ENCODE results near the gene ZNF146.
"Not testable (repeated sequence)": the region's sequence is repeated elsewhere in the genome, so short reads cannot be mapped to it uniquely, and the experiment has no call there.

ZNF146 gene

GRCh38 chr19:36203293-36203692 is 11.6 kb upstream of the ZNF146 start:
- no peaks in the 10 kb centered on the region for H3K27me3 ChIP-seq (replicated peaks; ENCODE audit: control insufficient read depth, insufficient read depth, low read length)
- no peak overlapping the region for H3K9ac ChIP-seq (ENCODE audit: low read length)
- peaks cover 2% of the 10 kb centered on the region for H3K36me3 ChIP-seq (ENCODE audit: control insufficient read depth, insufficient read depth, low read length, severe bottlenecking)
- no peak overlapping the region for H3K4me3 ChIP-seq (ENCODE audit: low read length)
- DNase-seq (ENCODE audit: low read depth) = no peak
- no peaks in the 10 kb centered on the region for H3K4me1 ChIP-seq (ENCODE audit: control insufficient read depth, insufficient read depth, low read length)
- H3K9me3 ChIP-seq (ENCODE audit: control insufficient read depth, low read length) = no peaks in the 10 kb centered on the region

- DNase-seq (ENCODE audit: low read depth) = no peak
- Histone ChIP-seq H3K4me3 (ENCODE audit: low read length) (no peak overlapping the region), H3K9me3 (ENCODE audit: control insufficient read depth, low read length) (no peaks in the 10 kb centered on the region), H3K27me3 (replicated peaks; ENCODE audit: control insufficient read depth, insufficient read depth, low read length) (no peaks in the 10 kb centered on the region), H3K4me1 (ENCODE audit: control insufficient read depth, insufficient read depth, low read length) (no peaks in the 10 kb centered on the region), H3K9ac (ENCODE audit: low read length) (no peak overlapping the region), H3K36me3 (ENCODE audit: control insufficient read depth, insufficient read depth, low read length, severe bottlenecking) (peaks cover 2% of the 10 kb centered on the region)
These were observed 7.2 kb upstream of the ZNF146 start for GRCh38 chr19:36207605-36208252.

GRCh38 chr19:36209372-36209771 is 5.5 kb upstream of the ZNF146 start:
- Histone ChIP-seq H3K4me1 (ENCODE audit: control insufficient read depth, insufficient read depth, low read length) (no peaks in the 10 kb centered on the region), H3K9ac (ENCODE audit: low read length) (no peak overlapping the region), H3K36me3 (ENCODE audit: control insufficient read depth, insufficient read depth, low read length, severe bottlenecking) (peaks cover 2% of the 10 kb centered on the region), H3K9me3 (ENCODE audit: control insufficient read depth, low read length) (no peaks in the 10 kb centered on the region), H3K27me3 (replicated peaks; ENCODE audit: control insufficient read depth, insufficient read depth, low read length) (no peaks in the 10 kb centered on the region), H3K4me3 (ENCODE audit: low read length) (no peak overlapping the region)
- no peak for DNase-seq (ENCODE audit: low read depth)

GRCh38 chr19:36210497-36210896 is 4.4 kb upstream of the ZNF146 start:
- no peak for DNase-seq (ENCODE audit: low read depth)
- H3K4me3 ChIP-seq (ENCODE audit: low read length) = no peak overlapping the region

GRCh38 chr19:36212895-36213294 is 2.0 kb upstream of the ZNF146 start:
- Histone ChIP-seq H3K27me3 (replicated peaks; ENCODE audit: control insufficient read depth, insufficient read depth, low read length) (no peaks in the 10 kb centered on the region), H3K4me1 (ENCODE audit: control insufficient read depth, insufficient read depth, low read length) (peaks cover 5% of the 10 kb centered on the region)

More at GRCh38 chr19:36210497-36210896, 4.4 kb upstream of the ZNF146 start:
- no peaks in the 10 kb centered on the region for H3K4me1 ChIP-seq (ENCODE audit: control insufficient read depth, insufficient read depth, low read length)
- no peaks in the 10 kb centered on the region for H3K36me3 ChIP-seq (ENCODE audit: control insufficient read depth, insufficient read depth, low read length, severe bottlenecking)
- H3K9me3 ChIP-seq (ENCODE audit: control insufficient read depth, low read length) = no peaks in the 10 kb centered on the region
- H3K9ac ChIP-seq (ENCODE audit: low read length) = no peak overlapping the region
- H3K27me3 ChIP-seq (replicated peaks; ENCODE audit: control insufficient read depth, insufficient read depth, low read length) = no peaks in the 10 kb centered on the region

GRCh38 chr19:36215276-36216123 is 594 bp downstream of the ZNF146 start:
- peaks cover 10% of the 10 kb centered on the region for H3K36me3 ChIP-seq (ENCODE audit: control insufficient read depth, insufficient read depth, low read length, severe bottlenecking)
- H3K4me3 ChIP-seq (ENCODE audit: low read length) = peak overlapping the region; percentile 95
- H3K4me1 ChIP-seq (ENCODE audit: control insufficient read depth, insufficient read depth, low read length) = peaks cover 5% of the 10 kb centered on the region
- H3K27me3 ChIP-seq (replicated peaks; ENCODE audit: control insufficient read depth, insufficient read depth, low read length) = no peaks in the 10 kb centered on the region
- peak; percentile 80 for DNase-seq (ENCODE audit: low read depth)
- no peaks in the 10 kb centered on the region for H3K9me3 ChIP-seq (ENCODE audit: control insufficient read depth, low read length)
- peak overlapping the region; percentile 93 for H3K9ac ChIP-seq (ENCODE audit: low read length)

More at GRCh38 chr19:36212895-36213294, 2.0 kb upstream of the ZNF146 start:
- Histone ChIP-seq H3K9me3 (ENCODE audit: control insufficient read depth, low read length) (no peaks in the 10 kb centered on the region), H3K36me3 (ENCODE audit: control insufficient read depth, insufficient read depth, low read length, severe bottlenecking) (no peaks in the 10 kb centered on the region), H3K9ac (ENCODE audit: low read length) (no peak overlapping the region), H3K4me3 (ENCODE audit: low read length) (no peak overlapping the region)
- no peak for DNase-seq (ENCODE audit: low read depth)

- DNase-seq (ENCODE audit: low read depth) = no peak
- no peaks in the 10 kb centered on the region for H3K9me3 ChIP-seq (ENCODE audit: control insufficient read depth, low read length)
- peaks cover 20% of the 10 kb centered on the region for H3K4me1 ChIP-seq (ENCODE audit: control insufficient read depth, insufficient read depth, low read length)
- peaks cover 53% of the 10 kb centered on the region for H3K36me3 ChIP-seq (ENCODE audit: control insufficient read depth, insufficient read depth, low read length, severe bottlenecking)
- H3K4me3 ChIP-seq (ENCODE audit: low read length) = no peak overlapping the region
- no peak overlapping the region for H3K9ac ChIP-seq (ENCODE audit: low read length)
- H3K27me3 ChIP-seq (replicated peaks; ENCODE audit: control insufficient read depth, insufficient read depth, low read length) = no peaks in the 10 kb centered on the region
These were observed 6.6 kb downstream of the ZNF146 start for GRCh38 chr19:36221474-36221873.

GRCh38 chr19:36222503-36222902 is 7.6 kb downstream of the ZNF146 start:
- H3K4me1 ChIP-seq (ENCODE audit: control insufficient read depth, insufficient read depth, low read length) = peaks cover 20% of the 10 kb centered on the region
- no peaks in the 10 kb centered on the region for H3K9me3 ChIP-seq (ENCODE audit: control insufficient read depth, low read length)
- H3K36me3 ChIP-seq (ENCODE audit: control insufficient read depth, insufficient read depth, low read length, severe bottlenecking) = peaks cover 59% of the 10 kb centered on the region
- no peaks in the 10 kb centered on the region for H3K27me3 ChIP-seq (replicated peaks; ENCODE audit: control insufficient read depth, insufficient read depth, low read length)
- DNase-seq (ENCODE audit: low read depth) = no peak
- no peak overlapping the region for H3K4me3 ChIP-seq (ENCODE audit: low read length)
- H3K9ac ChIP-seq (ENCODE audit: low read length) = no peak overlapping the region

- Histone ChIP-seq H3K4me3 (ENCODE audit: low read length) (peak overlapping the region; percentile 51), H3K27me3 (replicated peaks; ENCODE audit: control insufficient read depth, insufficient read depth, low read length) (no peaks in the 10 kb centered on the region), H3K4me1 (ENCODE audit: control insufficient read depth, insufficient read depth, low read length) (peaks cover 20% of the 10 kb centered on the region), H3K9me3 (ENCODE audit: control insufficient read depth, low read length) (no peaks in the 10 kb centered on the region), H3K9ac (ENCODE audit: low read length) (peak overlapping the region; percentile 31), H3K36me3 (ENCODE audit: control insufficient read depth, insufficient read depth, low read length, severe bottlenecking) (peaks cover 75% of the 10 kb centered on the region)
- DNase-seq (ENCODE audit: low read depth) = peak; percentile 51
These were observed 10.4 kb downstream of the ZNF146 start for GRCh38 chr19:36225219-36225892.

GRCh38 chr19:36233626-36234025 is 18.7 kb downstream of the ZNF146 start:
- H3K9ac ChIP-seq (ENCODE audit: low read length); H3K4me1 ChIP-seq (ENCODE audit: control insufficient read depth, insufficient read depth, low read length); H3K27me3 ChIP-seq (replicated peaks; ENCODE audit: control insufficient read depth, insufficient read depth, low read length); H3K4me3 ChIP-seq (ENCODE audit: low read length); DNase-seq (ENCODE audit: low read depth): not testable (repeated sequence)
- H3K9me3 ChIP-seq (ENCODE audit: control insufficient read depth, low read length) = peaks cover 36% of the 10 kb centered on the region
- H3K36me3 ChIP-seq (ENCODE audit: control insufficient read depth, insufficient read depth, low read length, severe bottlenecking) = peaks cover 98% of the 10 kb centered on the region

- Histone ChIP-seq H3K4me1 (ENCODE audit: control insufficient read depth, insufficient read depth, low read length) (no peaks in the 10 kb centered on the region), H3K9ac (ENCODE audit: low read length) (no peak overlapping the region), H3K9me3 (ENCODE audit: control insufficient read depth, low read length) (peaks cover 36% of the 10 kb centered on the region), H3K27me3 (replicated peaks; ENCODE audit: control insufficient read depth, insufficient read depth, low read length) (no peaks in the 10 kb centered on the region), H3K4me3 (ENCODE audit: low read length) (no peak overlapping the region), H3K36me3 (ENCODE audit: control insufficient read depth, insufficient read depth, low read length, severe bottlenecking) (peaks cover 89% of the 10 kb centered on the region)
- DNase-seq (ENCODE audit: low read depth) = no peak
These were observed 21.5 kb downstream of the ZNF146 start for GRCh38 chr19:36236304-36236945.

All from adipocyte (in vitro differentiated cells).